MM.1S (cell line): ENCODE measurements around the gene VCL.

ENCODE experiments used
- DNase-seq: peaks from one replicate; pipeline ENCODE4 v3.0.0-alpha.2; 2015
- H2AFZ ChIP-seq: fragments of 300-600 bp; sonication (generic); 2 replicates; pipeline ENCODE4 v1.6.0; 2016; ENCODE audit warnings: antibody characterized with exemption, low read length
- H3F3A ChIP-seq: fragments of 300-600 bp; sonication (generic); 2 replicates; pipeline ENCODE4 v1.6.1; 2016; ENCODE audit warnings: mild to moderate bottlenecking, antibody characterized with exemption, low read length, moderate library complexity, mixed read lengths; ENCODE audit not compliant: insufficient read depth
- H3K27ac ChIP-seq: fragments of 300-600 bp; sonication (generic); 2 replicates; pipeline ENCODE4 v1.5.1; 2016; ENCODE audit warnings: mild to moderate bottlenecking, low read length
- H3K27me3 ChIP-seq: fragments of 300-600 bp; sonication (generic); replicated peaks from 2 replicates; pipeline ENCODE4 v1.6.0; 2016; ENCODE audit warnings: low read length; ENCODE audit not compliant: insufficient read depth
- H3K36me3 ChIP-seq: fragments of 300-600 bp; sonication (generic); replicated peaks from 2 replicates; pipeline ENCODE4 v1.6.1; 2016; ENCODE audit warnings: mild to moderate bottlenecking, low read length, mixed read lengths; ENCODE audit not compliant: insufficient read depth
- H3K4me1 ChIP-seq: fragments of 300-600 bp; sonication (generic); 2 replicates; pipeline ENCODE4 v1.6.1; 2016; ENCODE audit warnings: low read length, mixed read lengths
- H3K4me2 ChIP-seq: fragments of 300-600 bp; sonication (generic); 2 replicates; pipeline ENCODE4 v1.6.0; 2016; ENCODE audit warnings: low read depth, low read length
- H3K4me3 ChIP-seq: fragments of 300-600 bp; sonication (generic); 2 replicates; pipeline ENCODE4 v1.5.1; 2016; ENCODE audit warnings: low read length, mixed read lengths
- H3K79me2 ChIP-seq: fragments of 300-600 bp; sonication (generic); 2 replicates; pipeline ENCODE4 v1.6.1; 2016; ENCODE audit warnings: mixed run types, low read length, mixed read lengths
- H3K9ac ChIP-seq: fragments of 300-600 bp; sonication (generic); 2 replicates; pipeline ENCODE4 v1.6.1; 2016; ENCODE audit warnings: low read length, mixed read lengths
- H3K9me2 ChIP-seq: fragments of 300-600 bp; sonication (generic); replicated peaks from 2 replicates; pipeline ENCODE4 v1.6.1; 2016; ENCODE audit warnings: mild to moderate bottlenecking, low read length, mixed read lengths; ENCODE audit not compliant: insufficient read depth
- H3K9me3 ChIP-seq: fragments of 300-600 bp; sonication (generic); replicated peaks from 2 replicates; pipeline ENCODE4 v1.6.1; 2016; ENCODE audit warnings: mild to moderate bottlenecking, low read length, mixed read lengths; ENCODE audit not compliant: insufficient read depth
- H4K20me1 ChIP-seq: fragments of 300-600 bp; sonication (generic); 2 replicates; pipeline ENCODE4 v1.6.1; 2016; ENCODE audit warnings: mild to moderate bottlenecking, low read length, moderate library complexity, mixed read lengths; ENCODE audit not compliant: insufficient read depth
- CTCF ChIP-seq: fragments of 300-600 bp; sonication (generic); IDR thresholded peaks from 2 replicates; pipeline ENCODE4 v1.5.1; 2016; ENCODE audit warnings: antibody characterized with exemption, low read length, mixed read lengths
- EZH2 ChIP-seq: fragments of 300-600 bp; sonication (generic); optimal IDR thresholded peaks from 2 replicates; pipeline ENCODE3; 2017; ENCODE audit warnings: low read depth, mild to moderate bottlenecking, antibody characterized with exemption, low read length, mixed read lengths
- EZH2phosphoT487 ChIP-seq: fragments of 300-600 bp; sonication (generic); IDR thresholded peaks from 2 replicates; pipeline ENCODE4 v1.6.1; 2018; ENCODE audit warnings: antibody characterized with exemption, low read length

Gene VCL

DNA sequence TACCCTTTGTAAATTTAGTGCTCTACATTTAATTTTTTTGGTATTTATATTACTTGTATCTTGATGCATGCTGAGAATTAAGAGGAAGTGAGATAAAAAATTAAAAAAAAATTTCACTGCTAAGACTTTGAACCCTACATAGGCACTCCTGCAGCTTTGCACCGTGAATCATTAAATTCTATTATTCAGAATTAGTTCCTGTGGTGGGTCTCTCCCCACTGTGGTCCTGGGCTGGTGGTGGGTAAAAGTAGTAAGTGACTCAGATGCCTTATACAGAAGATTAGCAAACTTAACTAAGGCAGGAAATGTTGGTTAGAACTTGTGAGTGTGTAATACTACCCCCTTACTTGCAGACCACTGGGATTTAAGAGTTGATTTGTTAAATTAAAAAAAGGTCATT lies 80.1 kb downstream of the VCL start:
- Histone ChIP-seq H3K4me1 (no peaks in the 10 kb centered on the region), H2AFZ (no peak overlapping the region), H3F3A (no peaks in the 10 kb centered on the region), H3K9me2 (no peaks in the 10 kb centered on the region), H3K9me3 (no peaks in the 10 kb centered on the region), H4K20me1 (no peaks in the 10 kb centered on the region), H3K9ac (no peak overlapping the region), H3K27me3 (no peaks in the 10 kb centered on the region), H3K79me2 (no peaks in the 10 kb centered on the region), H3K4me2 (no peak overlapping the region), H3K36me3 (no peaks in the 10 kb centered on the region), H3K4me3 (no peak overlapping the region), H3K27ac (no peak overlapping the region)
- DNase-seq: no peak
- TF ChIP-seq EZH2 (no peak), CTCF (no peak), EZH2phosphoT487 (no peak)

GRCh38 chr10:74079028-74079935 lies 81.4 kb downstream of the VCL start:
- Histone ChIP-seq H3K27ac (no peak overlapping the region), H3K36me3 (no peaks in the 10 kb centered on the region), H3K9me2 (no peaks in the 10 kb centered on the region), H3F3A (no peaks in the 10 kb centered on the region), H3K27me3 (no peaks in the 10 kb centered on the region), H3K79me2 (no peaks in the 10 kb centered on the region), H3K9ac (no peak overlapping the region), H2AFZ (no peak overlapping the region), H4K20me1 (no peaks in the 10 kb centered on the region), H3K9me3 (no peaks in the 10 kb centered on the region), H3K4me3 (no peak overlapping the region), H3K4me1 (no peaks in the 10 kb centered on the region), H3K4me2 (no peak overlapping the region)
- no peak for DNase-seq
- TF ChIP-seq EZH2phosphoT487 (no peak), CTCF (no peak), EZH2 (no peak)

- Histone ChIP-seq H3K4me2 (no peak overlapping the region), H4K20me1 (no peaks in the 10 kb centered on the region), H3K27ac (no peak overlapping the region), H3K79me2 (no peaks in the 10 kb centered on the region), H3K4me1 (peaks cover 3% of the 10 kb centered on the region), H3K27me3 (no peaks in the 10 kb centered on the region), H3K9me3 (no peaks in the 10 kb centered on the region), H3K9me2 (no peaks in the 10 kb centered on the region), H2AFZ (no peak overlapping the region), H3F3A (peaks cover 4% of the 10 kb centered on the region; the same call in 1 of the 2 replicates), H3K9ac (no peak overlapping the region), H3K4me3 (no peak overlapping the region), H3K36me3 (no peaks in the 10 kb centered on the region)
- TF ChIP-seq CTCF (no peak), EZH2phosphoT487 (no peak), EZH2 (no peak)
- DNase-seq: no peak
These were observed 82.1 kb downstream of the VCL start for GRCh38 chr10:74079936-74080590.
